WTC11 (cell line): Measurements from ENCODE around the gene FBF1. TPM values are rescaled to one million over a fixed set of nuclear protein-coding genes. Genes with fewer than 3 reads are reported as not detected.

Experiments used
- ATAC-seq: fragments of 200-7000 bp; cut with Tn5 transposase; 2 replicates; pipeline ENCODE4 v1.10.0; 2021; ENCODE audit warnings: mild to moderate bottlenecking, moderate library complexity
- CTCF ChIA-PET: fragments of 300-600 bp; sonication (Branson Sonifier 250); formaldehyde crosslinking; loops from one replicate; lab custom pipeline; 2021; ENCODE audit warnings: antibody characterized with exemption; lab: Charles Lee
- POLR2A ChIA-PET: fragments of 350-600 bp; sonication (Branson Sonifier 250); formaldehyde crosslinking; loops from one replicate; lab custom pipeline; 2021; ENCODE audit warnings: antibody characterized with exemption; lab: Charles Lee
- DNase-seq: peaks from one replicate; pipeline ENCODE4 v3.0.0; 2021; ENCODE audit warnings: low spot score
- H3K27ac Mint-ChIP-seq: 2 replicates; pipeline ENCODE4 v1.8.0; 2021; ENCODE audit warnings: mixed read lengths
- H3K27me3 Mint-ChIP-seq: 2 replicates; pipeline ENCODE4 v1.8.0; 2021; ENCODE audit warnings: low read depth, mild to moderate bottlenecking, moderate library complexity, mixed read lengths
- H3K36me3 Mint-ChIP-seq: 2 replicates; pipeline ENCODE4 v1.8.0; 2021; ENCODE audit warnings: mixed read lengths
- H3K4me1 Mint-ChIP-seq: 2 replicates; pipeline ENCODE4 v1.8.0; 2022; ENCODE audit warnings: mixed read lengths
- H3K4me3 Mint-ChIP-seq: 2 replicates; pipeline ENCODE4 v1.8.0; 2021; ENCODE audit warnings: mild to moderate bottlenecking, moderate library complexity, mixed read lengths
- H3K9me3 Mint-ChIP-seq: 2 replicates; pipeline ENCODE4 v1.8.0; 2021; ENCODE audit warnings: mixed read lengths
- CREB1 ChIP-seq: sonication (generic); formaldehyde crosslinking; IDR thresholded peaks from 2 replicates; pipeline ENCODE4 v1.8.0; 2023; ENCODE audit warnings: mild to moderate bottlenecking, missing genetic modification reagents
- GABPB1 ChIP-seq: sonication (generic); formaldehyde crosslinking; IDR thresholded peaks from 2 replicates; pipeline ENCODE4 v1.8.1; 2023; ENCODE audit warnings: mild to moderate bottlenecking, missing genetic modification reagents
- GRHL2 ChIP-seq: fragments of 250-450 bp; sonication (Bioruptor Pico); IDR thresholded peaks from 2 replicates; pipeline ENCODE4 v1.8.0; 2022; ENCODE audit warnings: mild to moderate bottlenecking, moderate library complexity; ENCODE audit not compliant: insufficient replicate concordance, severe bottlenecking
- NR2C2 ChIP-seq: sonication (generic); formaldehyde crosslinking; IDR thresholded peaks from 2 replicates; pipeline ENCODE4 v1.8.0; 2022; ENCODE audit warnings: mild to moderate bottlenecking, missing genetic modification reagents
- total RNA-seq: library from RNA; stranded (reverse); gene quantifications from 3 replicates; pipeline ENCODE4 v1.2.3, GENCODE V29; 2021
- TF ChIP-seq, protein P1 (sequence below): sonication (generic); formaldehyde crosslinking; IDR thresholded peaks from 2 replicates; pipeline ENCODE4 v1.8.1; 2023; ENCODE audit warnings: mild to moderate bottlenecking, missing genetic modification reagents, moderate library complexity
- TF ChIP-seq, protein P2 (sequence below): sonication (generic); formaldehyde crosslinking; IDR thresholded peaks from 2 replicates; pipeline ENCODE4 v1.8.0; 2022; ENCODE audit warnings: mild to moderate bottlenecking, missing genetic modification reagents
- TF ChIP-seq, protein P3 (sequence below): sonication (generic); formaldehyde crosslinking; IDR thresholded peaks from 2 replicates; pipeline ENCODE4 v1.8.0; 2023; ENCODE audit warnings: missing genetic modification reagents, mild to moderate bottlenecking, borderline replicate concordance
- TF ChIP-seq, protein P4 (sequence below): fragments of 250-450 bp; sonication (Bioruptor Pico); IDR thresholded peaks from 2 replicates; pipeline ENCODE4 v1.9.0; 2021; ENCODE audit warnings: mild to moderate bottlenecking
- TF ChIP-seq, protein P5 (sequence below): sonication (generic); formaldehyde crosslinking; IDR thresholded peaks from 2 replicates; pipeline ENCODE4 v1.8.0; 2023; ENCODE audit warnings: mild to moderate bottlenecking, missing genetic modification reagents
- TF ChIP-seq, protein P6 (sequence below): sonication (generic); formaldehyde crosslinking; IDR thresholded peaks from 2 replicates; pipeline ENCODE4 v1.8.0; 2022; ENCODE audit warnings: mild to moderate bottlenecking, missing genetic modification reagents

The FBF1 gene
- total RNA-seq, 1 experiment from 2014 or later = 19.8 TPM

DNA sequence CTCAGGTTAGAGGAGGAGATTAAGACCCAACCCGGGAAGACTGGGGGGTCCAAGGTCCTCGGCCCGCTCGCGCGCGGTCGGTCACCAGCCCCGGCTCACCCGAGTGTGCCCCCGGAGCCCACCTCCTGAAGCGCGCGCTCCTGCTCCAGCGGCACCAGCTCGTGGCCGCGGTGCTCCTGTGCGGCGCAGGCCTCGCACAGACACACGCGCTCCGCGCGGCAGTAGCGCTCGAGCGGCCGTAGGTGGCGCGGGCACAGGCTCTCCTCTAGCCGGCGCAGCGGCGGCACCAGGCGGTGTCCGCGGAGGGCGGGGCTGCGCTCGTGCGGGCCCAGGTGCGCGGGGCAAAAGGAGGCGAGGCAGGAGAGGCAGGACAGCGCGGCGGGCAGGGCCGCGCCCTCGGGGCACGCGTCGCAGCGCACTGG is 63.1 kb downstream of the FBF1 start (continued):
- TF ChIP-seq, protein P1, sequence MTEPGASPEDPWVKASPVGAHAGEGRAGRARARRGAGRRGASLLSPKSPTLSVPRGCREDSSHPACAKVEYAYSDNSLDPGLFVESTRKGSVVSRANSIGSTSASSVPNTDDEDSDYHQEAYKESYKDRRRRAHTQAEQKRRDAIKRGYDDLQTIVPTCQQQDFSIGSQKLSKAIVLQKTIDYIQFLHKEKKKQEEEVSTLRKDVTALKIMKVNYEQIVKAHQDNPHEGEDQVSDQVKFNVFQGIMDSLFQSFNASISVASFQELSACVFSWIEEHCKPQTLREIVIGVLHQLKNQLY = no peak
- TF ChIP-seq, protein P2, sequence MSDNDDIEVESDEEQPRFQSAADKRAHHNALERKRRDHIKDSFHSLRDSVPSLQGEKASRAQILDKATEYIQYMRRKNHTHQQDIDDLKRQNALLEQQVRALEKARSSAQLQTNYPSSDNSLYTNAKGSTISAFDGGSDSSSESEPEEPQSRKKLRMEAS (CRISPR knock-in tag) = peak; percentile 81; the same call in 1 of the 2 replicates

DNA sequence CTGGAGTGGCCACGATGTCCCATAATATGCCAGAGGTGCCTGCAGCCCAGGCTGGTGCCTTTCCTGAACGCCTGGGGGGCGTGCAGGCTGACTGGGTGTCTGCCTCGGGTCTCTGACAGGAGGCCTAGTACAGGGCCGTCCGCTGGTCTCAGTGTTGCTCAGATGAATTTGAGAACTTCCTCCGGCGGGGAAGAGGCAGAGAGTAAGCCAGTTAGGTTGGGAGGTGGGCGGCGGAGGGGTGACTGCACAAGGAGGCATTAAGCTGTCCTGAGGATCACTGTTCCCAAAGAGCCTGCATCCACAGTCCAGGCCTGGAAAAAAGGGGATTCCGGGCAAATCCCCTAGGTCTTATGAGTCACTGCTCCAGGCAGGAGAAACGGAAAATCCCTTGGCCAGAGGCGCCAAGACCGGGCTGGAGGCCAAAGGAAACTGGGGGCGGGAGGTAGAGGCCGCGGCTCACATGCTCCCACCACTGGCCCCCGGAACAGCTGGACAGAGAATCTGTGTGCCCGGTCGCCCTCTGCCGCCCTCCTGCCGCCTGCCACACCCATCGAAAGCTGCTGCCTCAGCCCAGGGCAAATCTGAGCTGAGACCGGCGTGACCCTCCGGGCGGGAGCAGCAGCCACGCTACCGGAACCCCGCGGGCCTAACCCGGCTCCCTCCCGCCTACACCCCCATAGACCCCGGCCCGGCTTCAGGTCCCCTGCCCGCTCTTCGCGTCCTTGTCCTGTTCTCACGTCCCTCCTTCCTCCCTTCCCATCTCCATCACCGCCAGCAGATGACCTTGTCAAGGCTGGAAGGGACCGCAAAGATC is 63.7 kb downstream of the FBF1 start:
- H3K27ac Mint-ChIP-seq = no peak overlapping the region
- no peaks in the 10 kb centered on the region for H3K9me3 Mint-ChIP-seq
- ATAC-seq = peak; percentile 2; the same call in 1 of the 2 replicates
- H3K4me3 Mint-ChIP-seq = peak overlapping the region; percentile 77
- no peak for DNase-seq
- 0 out of 2 replicates have a peak, but pooled peaks have one; percentile 13 for TF ChIP-seq CREB1
- 0 out of 2 replicates have a peak, but pooled peaks have one; percentile 22 for TF ChIP-seq NR2C2 (CRISPR knock-in tag)
- TF ChIP-seq GRHL2 (CRISPR knock-in tag) = no peak
- TF ChIP-seq, protein P3, sequence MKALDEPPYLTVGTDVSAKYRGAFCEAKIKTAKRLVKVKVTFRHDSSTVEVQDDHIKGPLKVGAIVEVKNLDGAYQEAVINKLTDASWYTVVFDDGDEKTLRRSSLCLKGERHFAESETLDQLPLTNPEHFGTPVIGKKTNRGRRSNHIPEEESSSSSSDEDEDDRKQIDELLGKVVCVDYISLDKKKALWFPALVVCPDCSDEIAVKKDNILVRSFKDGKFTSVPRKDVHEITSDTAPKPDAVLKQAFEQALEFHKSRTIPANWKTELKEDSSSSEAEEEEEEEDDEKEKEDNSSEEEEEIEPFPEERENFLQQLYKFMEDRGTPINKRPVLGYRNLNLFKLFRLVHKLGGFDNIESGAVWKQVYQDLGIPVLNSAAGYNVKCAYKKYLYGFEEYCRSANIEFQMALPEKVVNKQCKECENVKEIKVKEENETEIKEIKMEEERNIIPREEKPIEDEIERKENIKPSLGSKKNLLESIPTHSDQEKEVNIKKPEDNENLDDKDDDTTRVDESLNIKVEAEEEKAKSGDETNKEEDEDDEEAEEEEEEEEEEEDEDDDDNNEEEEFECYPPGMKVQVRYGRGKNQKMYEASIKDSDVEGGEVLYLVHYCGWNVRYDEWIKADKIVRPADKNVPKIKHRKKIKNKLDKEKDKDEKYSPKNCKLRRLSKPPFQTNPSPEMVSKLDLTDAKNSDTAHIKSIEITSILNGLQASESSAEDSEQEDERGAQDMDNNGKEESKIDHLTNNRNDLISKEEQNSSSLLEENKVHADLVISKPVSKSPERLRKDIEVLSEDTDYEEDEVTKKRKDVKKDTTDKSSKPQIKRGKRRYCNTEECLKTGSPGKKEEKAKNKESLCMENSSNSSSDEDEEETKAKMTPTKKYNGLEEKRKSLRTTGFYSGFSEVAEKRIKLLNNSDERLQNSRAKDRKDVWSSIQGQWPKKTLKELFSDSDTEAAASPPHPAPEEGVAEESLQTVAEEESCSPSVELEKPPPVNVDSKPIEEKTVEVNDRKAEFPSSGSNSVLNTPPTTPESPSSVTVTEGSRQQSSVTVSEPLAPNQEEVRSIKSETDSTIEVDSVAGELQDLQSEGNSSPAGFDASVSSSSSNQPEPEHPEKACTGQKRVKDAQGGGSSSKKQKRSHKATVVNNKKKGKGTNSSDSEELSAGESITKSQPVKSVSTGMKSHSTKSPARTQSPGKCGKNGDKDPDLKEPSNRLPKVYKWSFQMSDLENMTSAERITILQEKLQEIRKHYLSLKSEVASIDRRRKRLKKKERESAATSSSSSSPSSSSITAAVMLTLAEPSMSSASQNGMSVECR (CRISPR knock-in tag) = 0 out of 2 replicates have a peak, but pooled peaks have one; percentile 7
- TF ChIP-seq GABPB1 (CRISPR knock-in tag) = peak; percentile 44; the same call in 1 of the 2 replicates
- TF ChIP-seq, protein P4, sequence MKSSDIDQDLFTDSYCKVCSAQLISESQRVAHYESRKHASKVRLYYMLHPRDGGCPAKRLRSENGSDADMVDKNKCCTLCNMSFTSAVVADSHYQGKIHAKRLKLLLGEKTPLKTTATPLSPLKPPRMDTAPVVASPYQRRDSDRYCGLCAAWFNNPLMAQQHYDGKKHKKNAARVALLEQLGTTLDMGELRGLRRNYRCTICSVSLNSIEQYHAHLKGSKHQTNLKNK (CRISPR knock-in tag) = no peak
- TF ChIP-seq, protein P5, sequence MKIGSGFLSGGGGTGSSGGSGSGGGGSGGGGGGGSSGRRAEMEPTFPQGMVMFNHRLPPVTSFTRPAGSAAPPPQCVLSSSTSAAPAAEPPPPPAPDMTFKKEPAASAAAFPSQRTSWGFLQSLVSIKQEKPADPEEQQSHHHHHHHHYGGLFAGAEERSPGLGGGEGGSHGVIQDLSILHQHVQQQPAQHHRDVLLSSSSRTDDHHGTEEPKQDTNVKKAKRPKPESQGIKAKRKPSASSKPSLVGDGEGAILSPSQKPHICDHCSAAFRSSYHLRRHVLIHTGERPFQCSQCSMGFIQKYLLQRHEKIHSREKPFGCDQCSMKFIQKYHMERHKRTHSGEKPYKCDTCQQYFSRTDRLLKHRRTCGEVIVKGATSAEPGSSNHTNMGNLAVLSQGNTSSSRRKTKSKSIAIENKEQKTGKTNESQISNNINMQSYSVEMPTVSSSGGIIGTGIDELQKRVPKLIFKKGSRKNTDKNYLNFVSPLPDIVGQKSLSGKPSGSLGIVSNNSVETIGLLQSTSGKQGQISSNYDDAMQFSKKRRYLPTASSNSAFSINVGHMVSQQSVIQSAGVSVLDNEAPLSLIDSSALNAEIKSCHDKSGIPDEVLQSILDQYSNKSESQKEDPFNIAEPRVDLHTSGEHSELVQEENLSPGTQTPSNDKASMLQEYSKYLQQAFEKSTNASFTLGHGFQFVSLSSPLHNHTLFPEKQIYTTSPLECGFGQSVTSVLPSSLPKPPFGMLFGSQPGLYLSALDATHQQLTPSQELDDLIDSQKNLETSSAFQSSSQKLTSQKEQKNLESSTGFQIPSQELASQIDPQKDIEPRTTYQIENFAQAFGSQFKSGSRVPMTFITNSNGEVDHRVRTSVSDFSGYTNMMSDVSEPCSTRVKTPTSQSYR = peak; percentile 55; the same call in 1 of the 2 replicates
- TF ChIP-seq, protein P6, sequence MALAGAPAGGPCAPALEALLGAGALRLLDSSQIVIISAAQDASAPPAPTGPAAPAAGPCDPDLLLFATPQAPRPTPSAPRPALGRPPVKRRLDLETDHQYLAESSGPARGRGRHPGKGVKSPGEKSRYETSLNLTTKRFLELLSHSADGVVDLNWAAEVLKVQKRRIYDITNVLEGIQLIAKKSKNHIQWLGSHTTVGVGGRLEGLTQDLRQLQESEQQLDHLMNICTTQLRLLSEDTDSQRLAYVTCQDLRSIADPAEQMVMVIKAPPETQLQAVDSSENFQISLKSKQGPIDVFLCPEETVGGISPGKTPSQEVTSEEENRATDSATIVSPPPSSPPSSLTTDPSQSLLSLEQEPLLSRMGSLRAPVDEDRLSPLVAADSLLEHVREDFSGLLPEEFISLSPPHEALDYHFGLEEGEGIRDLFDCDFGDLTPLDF (CRISPR knock-in tag) = 0 out of 2 replicates have a peak, but pooled peaks have one; percentile 26
- ChIA-PET CTCF (interaction anchor here (0.6 to 6.1 kb wide), 24 partner anchors 8 to 568 kb away, joined by 3 to 71 read pairs (median 5); partner anchors contain the start of genes CDK3, MRPL38, TMEM94 and TRIM65), POLR2A (interaction anchor here (0.6 to 3.5 kb wide), 2 partner anchors 17 to 22 kb away, joined by 3 to 16 read pairs; partner anchors contain the start of gene WBP2)
- no peaks in the 10 kb centered on the region for H3K36me3 Mint-ChIP-seq
- peaks cover 21% of the 10 kb centered on the region for H3K4me1 Mint-ChIP-seq
- peaks cover 37% of the 10 kb centered on the region for H3K27me3 Mint-ChIP-seq
